Mesenchymal stem cell (in vitro differentiated cells and primary cell): Measurements from ENCODE around the gene GNA15.
A peak's percentile ranks its signal among the peaks of the same experiment; 100 is the strongest.

Experiments
- DNase-seq: peaks from one replicate; pipeline ENCODE4 v3.0.0-alpha.2; 2013
- H2AFZ ChIP-seq: one replicate; pipeline ENCODE4 v1.6.1; 2013; ENCODE audit warnings: low read depth, mild to moderate bottlenecking, control low read depth, inconsistent platforms, low read length, moderate library complexity
- H2AK5ac ChIP-seq: 2 replicates; pipeline ENCODE4 v1.6.1; 2013; ENCODE audit warnings: low read length, moderate library complexity, mild to moderate bottlenecking, inconsistent platforms; ENCODE audit not compliant: severe bottlenecking
- H2BK120ac ChIP-seq: one replicate; pipeline ENCODE4 v1.6.1; 2013; ENCODE audit warnings: low read depth, mild to moderate bottlenecking, inconsistent platforms, low read length, moderate library complexity
- H2BK12ac ChIP-seq, 2 experiments: one replicate each; pipeline ENCODE4 v1.6.1; 2013; ENCODE audit warnings: inconsistent platforms in 2 of 2, low read length in 2 of 2, mild to moderate bottlenecking in 2 of 2, moderate library complexity in 2 of 2, control low read depth in 1 of 2
- H2BK15ac ChIP-seq: one replicate; pipeline ENCODE4 v1.6.1; 2013; ENCODE audit warnings: mild to moderate bottlenecking, low read depth, inconsistent platforms; ENCODE audit not compliant: poor library complexity, severe bottlenecking
- H2BK5ac ChIP-seq: 2 replicates; pipeline ENCODE4 v1.6.1; 2013; ENCODE audit warnings: low read depth, mild to moderate bottlenecking, low read length, control low read depth, inconsistent platforms; ENCODE audit not compliant: poor library complexity, severe bottlenecking
- H3K14ac ChIP-seq, 2 experiments: one replicate each; pipeline ENCODE4 v1.6.1; 2013; ENCODE audit warnings: inconsistent platforms in 2 of 2, low read length in 2 of 2, control low read depth in 1 of 2, mild to moderate bottlenecking in 1 of 2, moderate library complexity in 1 of 2
- H3K18ac ChIP-seq, 2 experiments: one replicate each; pipeline ENCODE4 v1.6.1; 2013; ENCODE audit warnings: inconsistent platforms in 2 of 2, low read length in 2 of 2, control low read depth in 1 of 2, low read depth in 1 of 2, mild to moderate bottlenecking in 1 of 2
- H3K23ac ChIP-seq, 2 experiments: one replicate each; pipeline ENCODE4 v1.6.1; 2013; ENCODE audit warnings: inconsistent platforms in 2 of 2, low read length in 2 of 2, mild to moderate bottlenecking in 2 of 2, moderate library complexity in 2 of 2, control low read depth in 1 of 2
- H3K27ac ChIP-seq: 2 replicates; pipeline ENCODE4 v1.5.1; 2013; ENCODE audit warnings: mild to moderate bottlenecking, moderate library complexity, low read length, control low read depth, inconsistent platforms; ENCODE audit not compliant: poor library complexity, severe bottlenecking
- H3K27me3 ChIP-seq, 2 experiments: 2 replicates each; pipeline versions ENCODE4 v1.6.1 to v1.7.0; 2013; ENCODE audit warnings: low read length in 2 of 2, mild to moderate bottlenecking in 2 of 2, moderate library complexity in 2 of 2, control low read depth in 1 of 2, inconsistent platforms in 1 of 2; ENCODE audit not compliant: control insufficient read depth in 1 of 2, insufficient read depth in 1 of 2
- H3K36me3 ChIP-seq, 2 experiments: 2 replicates each; pipeline versions ENCODE4 v1.6.1 to v1.7.0; 2013; ENCODE audit warnings: low read length in 2 of 2, control low read depth in 1 of 2, inconsistent platforms in 1 of 2, low read depth in 1 of 2, mild to moderate bottlenecking in 1 of 2; ENCODE audit not compliant: insufficient read depth in 2 of 2, control insufficient read depth in 1 of 2
- H3K4ac ChIP-seq, 2 experiments: one replicate each; pipeline ENCODE4 v1.6.1; 2013; ENCODE audit warnings: inconsistent platforms in 2 of 2, low read length in 2 of 2, mild to moderate bottlenecking in 2 of 2, moderate library complexity in 2 of 2, control low read depth in 1 of 2, low read depth in 1 of 2
- H3K4me1 ChIP-seq: 2 replicates; pipeline ENCODE4 v1.6.1; 2013; ENCODE audit warnings: low read depth, low read length, control low read depth; ENCODE audit not compliant: control insufficient read depth, insufficient read depth
- H3K4me2 ChIP-seq: 2 replicates; pipeline ENCODE4 v1.6.1; 2013; ENCODE audit warnings: low read length, mild to moderate bottlenecking, inconsistent platforms; ENCODE audit not compliant: poor library complexity, severe bottlenecking
- H3K4me3 ChIP-seq, 2 experiments: 2 replicates each; pipeline versions ENCODE4 v1.5.1 to v1.7.0; 2013; ENCODE audit warnings: low read length in 2 of 2, mild to moderate bottlenecking in 2 of 2, control low read depth in 1 of 2, low read depth in 1 of 2; ENCODE audit not compliant: insufficient read depth in 1 of 2
- H3K79me1 ChIP-seq: replicated peaks from 2 replicates; pipeline ENCODE4 v1.6.1; 2013; ENCODE audit warnings: mild to moderate bottlenecking, control low read depth, low read length, inconsistent platforms; ENCODE audit not compliant: poor library complexity, severe bottlenecking
- H3K9ac ChIP-seq: 2 replicates; pipeline ENCODE4 v1.7.0; 2013; ENCODE audit warnings: mild to moderate bottlenecking, low read length, moderate library complexity
- H3K9me3 ChIP-seq: 2 replicates; pipeline ENCODE4 v1.7.0; 2013; ENCODE audit warnings: mild to moderate bottlenecking, low read length; ENCODE audit not compliant: control insufficient read depth
- H4K8ac ChIP-seq: one replicate; pipeline ENCODE4 v1.6.1; 2013; ENCODE audit warnings: inconsistent platforms, mild to moderate bottlenecking, low read length, moderate library complexity
- H4K91ac ChIP-seq: one replicate; pipeline ENCODE4 v1.6.1; 2013; ENCODE audit warnings: mild to moderate bottlenecking, low read length, inconsistent platforms
- WGBS: methylation state at CpG from one replicate; pipeline ENCODE4 v1.1.7; 2013; ENCODE audit warnings: mixed read lengths; 5-methylcytosine and 5-hydroxymethylcytosine counted together

GNA15 gene

GRCh38 chr19:3125900-3126524 lies 9.8 kb upstream of the GNA15 start:
- Histone ChIP-seq H3K14ac (no peak overlapping the region), H3K23ac (no peak overlapping the region), H3K9ac (no peak overlapping the region), H2BK5ac (no peak overlapping the region), H3K4me2 (no peak overlapping the region), H4K8ac (no peak overlapping the region), H3K27me3 (no peaks in the 10 kb centered on the region), H2BK120ac (no peak overlapping the region), H3K4me3 (no peak overlapping the region), H2AFZ (no peak overlapping the region), H3K4ac (no peak overlapping the region), H3K9me3 (no peaks in the 10 kb centered on the region), H2BK15ac (no peak overlapping the region), H4K91ac (no peak overlapping the region), H3K4me1 (peaks cover 5% of the 10 kb centered on the region), H2AK5ac (no peak overlapping the region), H2BK12ac (no peak overlapping the region), H3K27ac (no peak overlapping the region), H3K36me3 (peaks cover 5 to 29% of the 10 kb centered on the region in 2 experiments), H3K18ac (no peak overlapping the region), H3K79me1 (peaks cover 7% of the 10 kb centered on the region)
- peak; percentile 30 for DNase-seq
- 15% methylated on average over 13 of the region's 14 CpGs for WGBS

GRCh38 chr19:3129112-3129511 lies 6.7 kb upstream of the GNA15 start:
- Histone ChIP-seq H4K91ac (no peak overlapping the region), H2BK120ac (no peak overlapping the region), H3K4me2 (no peak overlapping the region), H3K79me1 (no peaks in the 10 kb centered on the region), H4K8ac (no peak overlapping the region), H3K9me3 (no peaks in the 10 kb centered on the region), H3K36me3 (peaks cover 0 to under 1% of the 10 kb centered on the region in 2 experiments), H3K4me1 (peaks cover 14% of the 10 kb centered on the region), H2AK5ac (no peak overlapping the region), H2BK15ac (no peak overlapping the region), H3K27me3 (no peaks in the 10 kb centered on the region), H2BK12ac (no peak overlapping the region), H3K4me3 (no peak overlapping the region), H2BK5ac (no peak overlapping the region), H3K18ac (no peak overlapping the region), H3K4ac (no peak overlapping the region), H3K23ac (no peak overlapping the region), H3K14ac (no peak overlapping the region), H3K9ac (no peak overlapping the region), H3K27ac (no peak overlapping the region), H2AFZ (no peak overlapping the region)
- no CpG with 5 or more reads among the region's 1 CpG for WGBS
- peak; percentile 68 for DNase-seq

- no peak overlapping the region for H2BK12ac ChIP-seq
- H3K9me3 ChIP-seq, result no peaks in the 10 kb centered on the region
- peak overlapping the region; percentile 13 for H2AK5ac ChIP-seq
- no peak overlapping the region for H2AFZ ChIP-seq
- WGBS, result 99% methylated on average over 24 of the region's 24 CpGs
- no peak overlapping the region for H3K9ac ChIP-seq
- no peak overlapping the region for H4K8ac ChIP-seq
- DNase-seq, result no peak
- no peak overlapping the region for H4K91ac ChIP-seq
- no peak overlapping the region for H2BK5ac ChIP-seq
- H3K18ac ChIP-seq, result no peak overlapping the region
- H3K27ac ChIP-seq, result no peak overlapping the region
- H3K79me1 ChIP-seq, result no peaks in the 10 kb centered on the region
- H3K4me2 ChIP-seq, result no peak overlapping the region
- H3K27me3 ChIP-seq, result no peaks in the 10 kb centered on the region
- no peak overlapping the region for H3K23ac ChIP-seq
- H2BK120ac ChIP-seq, result no peak overlapping the region
- H3K14ac ChIP-seq, result no peak overlapping the region
- no peak overlapping the region for H3K4ac ChIP-seq
- H3K4me1 ChIP-seq, result peaks cover 11% of the 10 kb centered on the region
- no peaks in the 10 kb centered on the region for H3K36me3 ChIP-seq
- H2BK15ac ChIP-seq, result no peak overlapping the region
- no peak overlapping the region for H3K4me3 ChIP-seq
Observed at GRCh38 chr19:3131168-3131567, 4.7 kb upstream of the GNA15 start.

GRCh38 chr19:3132971-3133792 lies 2.7 kb upstream of the GNA15 start:
- Histone ChIP-seq H3K4me3 (no peak overlapping the region), H3K79me1 (no peaks in the 10 kb centered on the region), H4K91ac (no peak overlapping the region), H2BK5ac (peak overlapping the region; percentile 66), H2AK5ac (peak overlapping the region; percentile 28), H3K27ac (peak overlapping the region; percentile 89), H2BK120ac (no peak overlapping the region), H2AFZ (no peak overlapping the region), H3K36me3 (no peaks in the 10 kb centered on the region), H2BK15ac (peak overlapping the region; percentile 88), H2BK12ac (no peak overlapping the region), H3K4me1 (peaks cover 11% of the 10 kb centered on the region), H3K18ac (no peak overlapping the region), H3K4me2 (peak overlapping the region; percentile 55), H3K4ac (peak overlapping the region in 1 of 2 experiments; percentile 27), H3K27me3 (no peaks in the 10 kb centered on the region), H3K23ac (no peak overlapping the region), H3K9me3 (no peaks in the 10 kb centered on the region), H3K14ac (no peak overlapping the region), H3K9ac (peak overlapping the region; percentile 38), H4K8ac (peak overlapping the region; percentile 30)
- DNase-seq, result no peak
- 79% methylated on average over 24 of the region's 24 CpGs for WGBS
